Adrenal gland (tissue), 12 donors: ENCODE results near the gene RAB40AL. TPM values are rescaled to one million over a fixed set of nuclear protein-coding genes. Genes with fewer than 3 reads are reported as not detected.

Experiments used
- DNase-seq, 7 donors: peaks; one replicate each; pipeline ENCODE4 v3.0.0-alpha.2; 2019 to 2020
- H3K27ac ChIP-seq, 5 donors: fragments of 200-600 bp; sonication (generic) in 4 of 5; 1 replicate in 3 of 5; 2 replicates in 2 of 5; pipeline versions ENCODE4 v1.5.1 to v1.8.0; 2016 to 2020; ENCODE audit warnings: mild to moderate bottlenecking in 1 of 5
- H3K27me3 ChIP-seq: fragments of 200-600 bp; 2 replicates; pipeline ENCODE4 v1.8.0; 2021
- H3K36me3 ChIP-seq, 2 donors: fragments of 200-600 bp; replicated peaks in 1 of 2; 1 replicate in 1 of 2; 2 replicates in 1 of 2; pipeline versions ENCODE4 v1.5.1 to v1.8.0; 2018 to 2022
- H3K4me1 ChIP-seq, 2 donors: fragments of 200-600 bp; replicated peaks in 1 of 2; 1 replicate in 1 of 2; 2 replicates in 1 of 2; pipeline versions ENCODE4 v1.5.1 to v1.8.0; 2018 to 2021
- H3K4me3 ChIP-seq, 4 donors: fragments of 200-600 bp; sonication (generic) in 3 of 4; one replicate each; pipeline ENCODE4 v1.5.1; 2016 to 2018
- H3K9me3 ChIP-seq, 3 donors: fragments of 200-600 bp; sonication (generic) in 1 of 3; replicated peaks in 1 of 3; 1 replicate in 2 of 3; 2 replicates in 1 of 3; pipeline versions ENCODE4 v1.5.1 to v1.8.0; 2016 to 2021
- POLR2A ChIP-seq, 2 donors: fragments of 450-650 bp; IDR thresholded peaks; one replicate each; pipeline ENCODE4 v1.6.1; 2017; ENCODE audit warnings: antibody characterized with exemption in 2 of 2, mild to moderate bottlenecking in 2 of 2, moderate library complexity in 1 of 2
- WGBS, 4 donors: extraction: QIAGEN DNeasy Blood & Tissue Kit in 2 of 4; methylation state at CpG; one replicate each; pipeline versions ENCODE4 v1.1.5 to v1.1.7; 2013 to 2017; 5-methylcytosine and 5-hydroxymethylcytosine counted together
- intact Hi-C, 2 donors: fragments of 100-400 bp; cut with DNase I; formaldehyde crosslinking; loops; one replicate each; pipeline versions ENCODE4 v1.14.1 to v1.15.0; 2022 to 2023
- polyA plus RNA-seq, 3 donors: library from polyadenylated mRNA; stranded (reverse); fragments of 200-250 nt in 2 of 3; fragments of 350-450 nt in 1 of 3; fragmentation: Illumina TruSeq in 1 of 3; extraction: RNeasy Lipid Tissue Mini Kit (QIAGEN cat#74804) in 1 of 3; gene quantifications; one replicate each; pipeline ENCODE4 v1.2.3, GENCODE V29; 2013 to 2014
- total RNA-seq, 9 donors: library from RNA; depleted of rRNA in 4 of 9; stranded (reverse); fragments of >200 nt in 4 of 9; fragments of 120-200 nt in 1 of 9; fragmentation: NEBNext Ultra II Directional in 1 of 9; extraction: Animal tissue kit (Norgen Biotek cat#: 25700) in 1 of 9; gene quantifications; one replicate each; pipeline versions ENCODE4 v1.1.0 to v1.2.4, GENCODE V29; 2013 to 2023
- TF ChIP-seq, protein P1 (sequence below), 6 experiments: fragments of 450-650 bp in 4 of 6; fragments of 200-600 bp in 2 of 6; sonication (generic) in 1 of 6; IDR thresholded peaks; 1 replicate in 5 of 6; 2 replicates in 1 of 6; pipeline versions ENCODE4 v1.5.1 to v1.8.0; 2016 to 2021; ENCODE audit warnings: antibody characterized with exemption in 6 of 6, mild to moderate bottlenecking in 2 of 6, moderate library complexity in 1 of 6
- donor health status: healthy with polysubstance abuse.
- donor health status: Bipolar disorder and iron deficiency.
- donor health status: DM: yes; HTN: yes; CAD: no.
- donor health status: DM: no; HTN: no; CAD: no.
- donor health status: DM: no; HTN: no; CAD: no.
- donor health status: DM: yes; HTN: yes; CAD: no.

Gene RAB40AL
- total and polyA plus RNA-seq, 12 donors = 0.20 to 3.1 (median 0.97) TPM; not detected in 5

- WGBS, 4 donors = 68 to 88% (median 80%) methylated on average over 2 of the region's 2 CpGs
- no peaks in the 10 kb centered on the region for H3K9me3 ChIP-seq
- no peaks in the 10 kb centered on the region for H3K4me1 ChIP-seq
- intact Hi-C loops = no loop called here
- no peaks in the 10 kb centered on the region for H3K36me3 ChIP-seq
- no peak for TF ChIP-seq POLR2A (IDR thresholded peaks at IDR 0.05)
- TF ChIP-seq, protein P1, sequence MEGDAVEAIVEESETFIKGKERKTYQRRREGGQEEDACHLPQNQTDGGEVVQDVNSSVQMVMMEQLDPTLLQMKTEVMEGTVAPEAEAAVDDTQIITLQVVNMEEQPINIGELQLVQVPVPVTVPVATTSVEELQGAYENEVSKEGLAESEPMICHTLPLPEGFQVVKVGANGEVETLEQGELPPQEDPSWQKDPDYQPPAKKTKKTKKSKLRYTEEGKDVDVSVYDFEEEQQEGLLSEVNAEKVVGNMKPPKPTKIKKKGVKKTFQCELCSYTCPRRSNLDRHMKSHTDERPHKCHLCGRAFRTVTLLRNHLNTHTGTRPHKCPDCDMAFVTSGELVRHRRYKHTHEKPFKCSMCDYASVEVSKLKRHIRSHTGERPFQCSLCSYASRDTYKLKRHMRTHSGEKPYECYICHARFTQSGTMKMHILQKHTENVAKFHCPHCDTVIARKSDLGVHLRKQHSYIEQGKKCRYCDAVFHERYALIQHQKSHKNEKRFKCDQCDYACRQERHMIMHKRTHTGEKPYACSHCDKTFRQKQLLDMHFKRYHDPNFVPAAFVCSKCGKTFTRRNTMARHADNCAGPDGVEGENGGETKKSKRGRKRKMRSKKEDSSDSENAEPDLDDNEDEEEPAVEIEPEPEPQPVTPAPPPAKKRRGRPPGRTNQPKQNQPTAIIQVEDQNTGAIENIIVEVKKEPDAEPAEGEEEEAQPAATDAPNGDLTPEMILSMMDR (IDR thresholded peaks at IDR 0.05) = no peak
- H3K27ac ChIP-seq = no peak overlapping the region
- DNase-seq = no peak
- H3K27me3 ChIP-seq = no peaks in the 10 kb centered on the region
- H3K4me3 ChIP-seq = no peak overlapping the region
These were observed 20.7 kb downstream of the RAB40AL start for GRCh38 chrX:102957751-102958150.

- Histone ChIP-seq H3K4me1 (no peaks in the 10 kb centered on the region), H3K4me3 (no peak overlapping the region), H3K27ac (no peak overlapping the region), H3K27me3 (no peaks in the 10 kb centered on the region), H3K36me3 (no peaks in the 10 kb centered on the region), H3K9me3 (no peaks in the 10 kb centered on the region)
- DNase-seq = no peak
- intact Hi-C loops = no loop called here
- WGBS, 4 donors = 65 to 91% (median 74%) methylated on average over 4 to 5 of the region's 5 CpGs
- TF ChIP-seq, protein P1 (IDR thresholded peaks at IDR 0.05) = no peak
- no peak for TF ChIP-seq POLR2A (IDR thresholded peaks at IDR 0.05)
These were observed 21.7 kb downstream of the RAB40AL start for GRCh38 chrX:102958794-102959193.

GRCh38 chrX:102959471-102959870, 22.4 kb downstream of the RAB40AL start:
- no peak overlapping the region for H3K27ac ChIP-seq
- 20 to 88% (median 74%) methylated on average over 1 to 4 of the region's 4 CpGs; no CpG with 5 or more reads in 1 of the 4 donors for WGBS, 4 donors
- H3K4me1 ChIP-seq = no peaks in the 10 kb centered on the region
- H3K36me3 ChIP-seq = no peaks in the 10 kb centered on the region
- no peak for DNase-seq
- no peak overlapping the region for H3K4me3 ChIP-seq
- H3K9me3 ChIP-seq = no peaks in the 10 kb centered on the region
- TF ChIP-seq, protein P1 (IDR thresholded peaks at IDR 0.05) = no peak
- no peak for TF ChIP-seq POLR2A (IDR thresholded peaks at IDR 0.05)
- H3K27me3 ChIP-seq = no peaks in the 10 kb centered on the region
- intact Hi-C loops = no loop called here

DNA sequence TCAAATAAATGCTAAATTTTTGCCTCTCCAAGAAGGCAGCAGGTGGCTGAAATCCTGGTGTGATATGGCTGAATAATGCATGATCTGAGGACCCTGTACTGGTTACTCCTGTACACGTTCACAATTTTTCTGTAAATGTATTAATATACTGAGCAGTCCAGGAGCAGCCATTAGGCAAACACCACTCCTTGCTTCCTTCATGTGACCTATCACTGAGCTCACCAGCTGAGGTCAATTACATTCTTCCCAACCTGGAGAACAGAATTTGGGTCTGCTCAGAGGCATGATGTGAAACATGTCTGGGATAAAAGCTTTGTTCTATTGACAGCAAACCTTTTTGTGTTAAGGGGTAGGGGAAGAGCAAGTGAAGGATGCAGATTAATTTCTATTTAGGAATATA, 26.9 kb downstream of the RAB40AL start:
- no peaks in the 10 kb centered on the region for H3K9me3 ChIP-seq
- no peaks in the 10 kb centered on the region for H3K4me1 ChIP-seq
- no peak for TF ChIP-seq POLR2A (IDR thresholded peaks at IDR 0.05)
- TF ChIP-seq, protein P1 (IDR thresholded peaks at IDR 0.05) = no peak
- 50 to 100% (median 78%) methylated on average over 1 of the region's 1 CpG for WGBS, 4 donors
- H3K27ac ChIP-seq = no peak overlapping the region
- DNase-seq = no peak
- H3K27me3 ChIP-seq = no peaks in the 10 kb centered on the region
- H3K4me3 ChIP-seq = no peak overlapping the region
- no peaks in the 10 kb centered on the region for H3K36me3 ChIP-seq
- intact Hi-C loops = no loop called here
